NCI-H446 treated with DMSO at 0.1 percent for 48 hours (cell line): ENCODE results near the gene KCNK6.
A peak's percentile ranks its signal among the peaks of the same experiment; 100 is the strongest.

Experiments used
- DNase-seq: peaks from one replicate; lab custom pipeline; 2025; lab: John Stamatoyannopoulos, UW

The KCNK6 gene

GRCh38 chr19:38298821-38299680, 20.6 kb upstream of the KCNK6 start:
- DNase-seq = no peak

DNA sequence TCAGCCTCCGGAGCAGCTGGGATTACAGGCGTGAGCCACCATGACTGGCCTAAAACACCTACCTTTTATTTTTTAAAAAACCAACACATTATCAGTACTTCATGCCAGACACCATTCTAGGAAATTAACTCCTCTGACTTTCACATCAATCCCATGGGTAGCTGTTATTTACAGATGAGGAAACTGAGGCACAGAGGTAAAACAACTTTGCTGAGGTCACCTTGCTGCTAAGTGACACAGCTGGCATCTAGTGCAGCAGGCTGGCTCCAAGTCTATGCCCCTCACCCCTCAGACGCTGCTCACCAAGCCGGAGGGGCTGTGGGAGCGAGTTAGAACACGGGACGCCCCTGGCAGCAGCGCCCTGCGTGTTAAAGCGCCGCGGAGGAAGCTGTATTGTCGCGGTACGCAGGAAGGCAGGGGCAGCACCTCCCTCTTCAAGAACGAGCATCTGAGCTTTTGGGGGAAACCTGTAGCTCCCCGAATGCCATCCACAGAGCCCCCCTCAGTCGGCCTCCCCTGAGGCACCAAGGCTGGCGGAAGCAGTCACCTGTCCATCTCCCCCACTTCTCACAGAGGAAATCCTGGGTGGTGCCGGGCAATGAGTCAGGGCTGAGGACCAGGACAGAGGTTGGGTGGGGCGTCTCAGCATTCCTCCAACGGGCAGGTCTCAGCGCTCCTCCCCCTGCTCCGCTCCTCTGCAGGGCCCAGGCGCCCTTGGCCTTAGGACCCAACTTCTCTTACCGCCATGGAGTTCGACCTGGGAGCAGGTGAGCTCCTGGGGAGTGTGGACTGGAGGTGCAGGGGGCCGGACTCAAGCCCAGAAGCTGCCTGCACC, 15.9 kb upstream of the KCNK6 start, which contains the start of gene C19orf33:
TSS of gene C19orf33 (plus strand) at position 735 of the 835 bp plus-strand sequence. CDS start at position 746, 11 bp downstream.
- DNase-seq = no peak

DNA sequence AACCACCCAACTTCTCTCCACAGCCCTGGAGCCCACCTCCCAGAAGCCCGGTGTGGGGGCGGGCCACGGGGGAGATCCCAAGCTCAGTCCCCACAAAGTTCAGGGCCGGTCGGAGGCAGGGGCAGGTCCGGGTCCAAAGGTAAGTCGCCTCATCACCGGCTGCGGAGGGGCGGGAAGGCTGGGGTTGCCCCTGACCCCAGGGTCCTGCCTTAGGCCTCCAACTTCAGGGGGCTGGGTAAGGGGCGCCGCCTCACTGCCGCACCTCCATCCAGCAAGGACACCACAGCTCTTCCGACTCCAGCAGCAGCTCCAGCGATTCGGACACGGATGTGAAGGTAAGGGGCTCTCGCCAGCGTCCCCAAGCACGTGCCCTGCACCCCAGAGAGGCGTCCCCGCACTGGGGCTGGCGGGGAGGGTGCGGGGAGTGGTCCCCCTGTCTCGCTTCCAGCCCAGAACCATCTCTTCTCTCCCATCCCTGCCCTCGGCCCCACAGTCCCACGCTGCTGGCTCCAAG, 15.2 kb upstream of the KCNK6 start:
- DNase-seq = no peak

- DNase-seq = no peak
Measured at GRCh38 chr19:38304866-38305429, 14.7 kb upstream of the KCNK6 start.

GRCh38 chr19:38306236-38306635, 13.4 kb upstream of the KCNK6 start:
- no peak for DNase-seq

- no peak for DNase-seq
Measured at GRCh38 chr19:38307076-38307475, 12.6 kb upstream of the KCNK6 start.

- DNase-seq = no peak
Measured at GRCh38 chr19:38307597-38307996, 12.0 kb upstream of the KCNK6 start.

DNA sequence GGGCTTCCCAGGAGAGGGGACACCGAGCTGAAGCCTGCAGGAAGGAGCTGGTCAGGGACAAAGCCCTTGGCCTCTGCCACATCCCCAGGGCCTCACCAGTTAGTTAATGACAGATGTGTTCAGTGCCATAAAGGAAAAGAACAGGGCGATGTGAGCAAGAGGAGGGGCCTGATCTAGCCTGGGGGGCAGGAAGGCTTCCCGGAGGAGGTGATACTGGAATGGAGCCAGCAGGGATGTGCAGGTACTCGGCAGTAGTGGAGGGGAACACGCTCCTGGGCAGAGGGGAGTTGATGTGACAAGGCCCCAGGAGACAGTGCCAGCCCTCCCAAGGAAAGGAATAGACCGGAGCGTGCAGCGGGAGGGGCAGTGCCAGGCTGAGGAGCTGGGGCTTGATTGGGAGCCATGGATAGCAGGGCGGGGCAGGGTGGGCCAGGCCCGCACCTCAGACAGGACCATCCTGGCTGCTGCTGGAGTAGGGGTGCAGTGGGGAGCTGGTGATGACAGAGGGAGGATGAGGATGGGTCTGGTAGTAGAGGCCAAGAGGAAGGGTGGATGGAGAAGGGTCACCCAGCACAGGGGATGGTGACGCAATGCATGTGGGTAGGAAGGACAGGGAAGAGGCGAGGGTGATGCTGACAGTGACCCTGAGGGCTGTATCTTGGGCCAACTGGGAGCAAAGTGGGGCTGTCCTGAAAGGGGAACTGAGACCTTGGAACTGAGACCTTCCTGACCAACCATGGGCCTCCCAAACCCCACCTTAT, 11.5 kb upstream of the KCNK6 start:
- DNase-seq = no peak

DNA sequence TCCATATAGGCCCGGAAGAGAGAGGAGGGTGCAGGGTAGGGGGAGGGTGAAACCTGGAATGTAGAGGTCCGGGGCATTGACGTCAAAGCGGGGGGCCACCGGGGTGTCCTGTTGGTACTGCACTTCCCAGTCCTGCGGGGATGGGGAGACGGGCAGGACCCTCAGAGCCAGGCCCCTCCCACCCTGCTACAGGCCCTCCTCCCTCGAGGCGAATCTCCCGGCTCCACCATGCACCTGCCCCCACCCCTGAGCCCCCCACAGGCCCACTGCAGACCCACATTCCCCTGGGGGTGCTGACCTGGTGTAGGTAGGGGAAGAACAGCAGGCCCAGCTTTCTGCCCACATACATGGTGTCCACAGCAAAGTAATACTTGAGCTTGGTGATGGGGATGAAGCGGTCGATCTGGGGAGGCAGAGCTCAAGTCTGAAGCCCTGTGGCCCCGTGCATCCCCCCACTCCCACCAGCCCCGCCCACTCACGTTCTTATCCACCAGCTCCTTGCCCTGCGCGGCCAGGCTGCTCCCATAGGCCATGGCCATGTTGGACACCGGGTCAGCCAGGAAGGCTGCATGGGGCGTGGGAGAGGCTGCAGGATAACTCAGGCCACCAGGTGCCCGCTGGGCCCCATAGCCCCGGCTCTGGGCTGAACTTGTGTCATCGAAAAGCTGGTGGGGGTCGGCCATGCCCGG, 10.6 kb upstream of the KCNK6 start:
- no peak for DNase-seq

DNA sequence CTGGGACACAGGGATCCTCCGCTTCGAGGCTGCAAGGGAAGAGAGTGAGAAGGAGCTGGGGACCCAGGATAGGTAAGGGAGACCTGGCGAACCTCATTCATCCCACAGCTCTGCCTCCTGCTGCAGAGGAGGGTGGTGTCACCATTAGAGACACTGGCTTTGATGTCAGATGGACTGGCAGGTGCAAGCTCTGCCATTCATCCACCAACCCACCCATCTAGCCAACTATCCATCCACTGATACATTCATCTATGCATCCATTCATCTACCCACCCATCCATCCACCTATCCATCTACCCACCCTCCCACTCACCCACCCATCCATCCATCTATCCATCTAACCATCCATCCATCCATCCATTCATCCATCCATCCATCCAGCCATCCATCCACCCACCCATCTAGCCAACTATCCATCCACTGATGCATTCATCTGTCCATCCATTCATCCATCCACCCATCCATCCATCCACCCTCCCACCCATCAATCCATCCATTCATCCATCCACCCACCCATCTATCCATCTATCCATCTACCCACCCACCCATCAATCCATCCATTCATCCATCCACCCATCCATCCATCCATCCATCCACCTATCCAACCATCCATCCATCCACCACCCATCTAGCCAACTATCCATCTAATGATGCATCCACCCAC, 9.9 kb upstream of the KCNK6 start:
- no peak for DNase-seq

- DNase-seq = no peak
Measured at GRCh38 chr19:38310279-38310670, 9.4 kb upstream of the KCNK6 start.

GRCh38 chr19:38310986-38311385, 8.7 kb upstream of the KCNK6 start:
- DNase-seq = no peak

DNA sequence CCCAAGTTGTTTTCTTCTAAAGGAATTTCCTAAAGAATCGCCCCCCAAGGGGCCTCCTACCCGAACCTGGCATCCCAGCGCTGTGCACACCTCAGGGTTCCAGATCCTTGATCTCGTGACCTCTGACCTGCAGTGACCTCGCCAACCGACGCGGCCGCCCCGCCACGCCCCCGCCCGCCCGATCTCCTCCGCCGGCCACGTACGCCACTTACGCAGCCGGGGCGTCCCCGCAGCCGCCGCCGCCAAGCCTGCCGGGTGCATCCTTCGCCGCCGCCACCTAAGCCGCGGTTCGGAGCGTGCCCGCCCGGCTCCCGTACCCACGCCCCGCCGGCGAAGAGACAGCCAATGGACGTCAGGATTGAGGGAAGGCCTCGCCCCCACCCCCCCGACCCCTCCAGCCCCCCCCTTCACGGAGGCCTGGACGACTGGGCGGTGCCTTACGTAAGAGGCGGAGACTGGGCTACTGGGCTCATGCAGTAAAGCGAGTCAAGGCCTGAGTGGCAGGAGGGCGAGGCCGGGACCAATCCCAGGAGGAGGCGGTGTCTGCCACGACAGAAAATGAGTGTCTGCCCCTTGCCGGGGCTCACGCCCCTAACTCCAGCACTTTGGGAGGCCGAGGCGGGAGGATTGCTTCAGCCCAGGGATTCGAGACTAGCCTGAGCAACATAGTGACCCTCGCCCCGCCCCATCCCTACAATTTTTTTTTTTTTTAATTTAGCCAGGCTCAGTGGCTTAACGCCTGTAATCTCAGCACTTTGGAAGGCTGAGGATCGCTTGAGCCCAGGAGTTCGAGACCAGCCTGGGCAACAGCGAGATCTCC, 3.8 kb upstream of the KCNK6 start, which contains the start of gene YIF1B:
TSS of gene YIF1B (minus strand) at position 291 of the 820 bp plus-strand sequence. CDS start at position 261, 30 bp downstream.
- DNase-seq = peak; percentile 98

GRCh38 chr19:38316477-38317067, 3.1 kb upstream of the KCNK6 start:
- DNase-seq = no peak

- no peak for DNase-seq
Measured at GRCh38 chr19:38317104-38317612, 2.5 kb upstream of the KCNK6 start.

DNA sequence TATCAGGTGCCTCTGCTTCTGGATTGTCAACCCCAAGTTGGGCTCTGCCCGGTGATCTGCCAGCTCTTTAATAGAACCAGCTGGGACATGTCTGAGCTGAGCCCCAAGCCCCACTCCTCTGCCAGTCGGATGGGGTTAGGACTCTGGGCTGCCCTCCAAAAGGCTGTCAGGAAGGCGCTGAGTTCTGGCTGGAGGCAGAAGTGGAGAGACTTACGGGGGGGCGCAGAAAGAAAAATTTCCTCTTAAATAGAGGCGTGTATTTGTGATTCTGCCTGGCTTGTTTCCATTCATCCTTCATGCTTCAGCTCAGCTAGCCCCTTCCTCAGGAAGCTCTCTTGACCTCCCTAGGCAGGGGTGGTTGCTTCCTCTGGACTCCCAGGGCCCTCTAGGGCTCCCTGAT, 985 bp upstream of the KCNK6 start:
- peak; percentile 62 for DNase-seq

- no peak for DNase-seq
Measured at GRCh38 chr19:38320969-38321339, 1.3 kb downstream of the KCNK6 start.

DNA sequence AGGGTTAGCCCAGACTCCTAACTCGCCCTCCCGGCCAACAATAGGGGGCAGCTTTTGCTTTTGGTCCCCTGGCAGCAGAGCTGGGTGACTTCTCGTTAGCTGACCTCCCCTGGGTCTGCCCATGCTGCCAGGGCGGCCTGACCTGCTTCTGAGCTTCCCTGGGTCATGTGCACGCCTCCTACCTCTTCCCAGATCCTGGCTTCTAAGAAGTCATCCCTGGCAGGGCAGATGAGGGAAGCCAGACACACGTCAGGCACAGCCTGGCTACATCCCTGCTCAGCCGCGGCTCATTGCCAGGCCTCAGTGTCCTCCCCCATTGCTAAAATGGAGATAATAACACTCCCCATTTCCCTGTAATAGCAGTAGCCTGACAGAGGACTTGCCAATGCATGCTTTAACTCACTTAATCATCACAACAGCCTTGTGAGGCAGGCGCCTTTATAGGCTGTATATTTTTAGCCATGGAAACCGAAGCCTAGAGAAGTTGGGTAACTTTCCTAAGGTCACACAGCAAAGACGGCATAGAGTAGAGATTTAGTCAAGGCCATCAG, 2.1 kb downstream of the KCNK6 start:
- peak; percentile 3 for DNase-seq

DNA sequence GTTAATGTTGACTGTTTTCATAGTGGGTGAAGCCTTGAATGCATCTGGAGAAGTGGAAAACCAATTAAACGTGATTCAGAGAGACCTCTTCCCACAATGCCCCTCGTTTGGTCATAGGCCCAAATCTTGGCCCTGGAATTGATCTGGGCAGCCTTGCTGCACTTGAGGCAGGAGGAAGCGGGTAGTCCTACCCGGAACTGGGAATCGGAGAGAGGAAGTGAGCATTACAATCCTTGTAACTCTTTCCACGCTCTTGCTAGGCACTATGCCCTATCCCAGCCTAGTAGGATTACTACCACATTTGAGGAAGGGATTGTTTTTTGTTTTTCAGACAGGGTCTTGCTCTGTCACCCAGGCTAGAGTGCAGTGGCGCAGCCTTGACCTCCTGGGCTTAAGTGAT, 3.6 kb downstream of the KCNK6 start:
- DNase-seq = no peak
